DOHH2 (cell line): ENCODE results near the gene FABP6.

Experiments used
- EZH2phosphoT487 ChIP-seq: fragments of 200-600 bp; sonication (generic); IDR thresholded peaks from 2 replicates; pipeline ENCODE4 v1.6.1; 2017; ENCODE audit warnings: borderline replicate concordance, mild to moderate bottlenecking, antibody characterized with exemption, low read length, moderate library complexity, mixed read lengths
- TF ChIP-seq, protein P1 (sequence below): fragments of 200-600 bp; sonication (generic); IDR thresholded peaks from one replicate; pipeline ENCODE4 v1.5.1; 2014; ENCODE audit warnings: antibody characterized with exemption, mild to moderate bottlenecking, low read depth, low read length; ENCODE audit not compliant: poor library complexity, severe bottlenecking

GRCh38 chr5:160270704-160271103 is 41.4 kb downstream of the FABP6 start:
- TF ChIP-seq, protein P1, sequence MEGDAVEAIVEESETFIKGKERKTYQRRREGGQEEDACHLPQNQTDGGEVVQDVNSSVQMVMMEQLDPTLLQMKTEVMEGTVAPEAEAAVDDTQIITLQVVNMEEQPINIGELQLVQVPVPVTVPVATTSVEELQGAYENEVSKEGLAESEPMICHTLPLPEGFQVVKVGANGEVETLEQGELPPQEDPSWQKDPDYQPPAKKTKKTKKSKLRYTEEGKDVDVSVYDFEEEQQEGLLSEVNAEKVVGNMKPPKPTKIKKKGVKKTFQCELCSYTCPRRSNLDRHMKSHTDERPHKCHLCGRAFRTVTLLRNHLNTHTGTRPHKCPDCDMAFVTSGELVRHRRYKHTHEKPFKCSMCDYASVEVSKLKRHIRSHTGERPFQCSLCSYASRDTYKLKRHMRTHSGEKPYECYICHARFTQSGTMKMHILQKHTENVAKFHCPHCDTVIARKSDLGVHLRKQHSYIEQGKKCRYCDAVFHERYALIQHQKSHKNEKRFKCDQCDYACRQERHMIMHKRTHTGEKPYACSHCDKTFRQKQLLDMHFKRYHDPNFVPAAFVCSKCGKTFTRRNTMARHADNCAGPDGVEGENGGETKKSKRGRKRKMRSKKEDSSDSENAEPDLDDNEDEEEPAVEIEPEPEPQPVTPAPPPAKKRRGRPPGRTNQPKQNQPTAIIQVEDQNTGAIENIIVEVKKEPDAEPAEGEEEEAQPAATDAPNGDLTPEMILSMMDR: no peak
- TF ChIP-seq EZH2phosphoT487: no peak
